PFSK-1 (cell line): ENCODE data around the gene TMEM238.

Source experiments
- FOXP2 ChIP-seq: optimal IDR thresholded peaks from 2 replicates; pipeline ENCODE3; 2011; ENCODE audit warnings: borderline replicate concordance, control low read depth, inconsistent platforms; ENCODE audit not compliant: insufficient read depth; ENCODE audit errors: extremely low read length, extremely low read depth
- POLR2AphosphoS5 ChIP-seq: IDR thresholded peaks from 2 replicates; pipeline ENCODE4 v1.6.1; 2012; ENCODE audit warnings: low read depth, mild to moderate bottlenecking, control low read depth, low read length, moderate library complexity
- REST ChIP-seq, 2 experiments: IDR thresholded peaks; 2 replicates each; pipeline versions ENCODE4 v1.6.1 to v1.8.0; 2011 to 2012; ENCODE audit warnings: low read depth in 2 of 2, low read length in 2 of 2, control low read depth in 1 of 2, inconsistent platforms in 1 of 2, mild to moderate bottlenecking in 1 of 2, moderate library complexity in 1 of 2; ENCODE audit not compliant: insufficient read depth in 1 of 2
- SIN3A ChIP-seq: IDR thresholded peaks from 2 replicates; pipeline ENCODE4 v1.6.1; 2012; ENCODE audit warnings: mild to moderate bottlenecking, low read length, moderate library complexity, borderline replicate concordance; ENCODE audit not compliant: insufficient read depth
- TAF1 ChIP-seq: IDR thresholded peaks from 2 replicates; pipeline ENCODE4 v1.6.1; 2012; ENCODE audit warnings: low read length, control low read depth, borderline replicate concordance; ENCODE audit not compliant: insufficient read depth

The TMEM238 gene

DNA sequence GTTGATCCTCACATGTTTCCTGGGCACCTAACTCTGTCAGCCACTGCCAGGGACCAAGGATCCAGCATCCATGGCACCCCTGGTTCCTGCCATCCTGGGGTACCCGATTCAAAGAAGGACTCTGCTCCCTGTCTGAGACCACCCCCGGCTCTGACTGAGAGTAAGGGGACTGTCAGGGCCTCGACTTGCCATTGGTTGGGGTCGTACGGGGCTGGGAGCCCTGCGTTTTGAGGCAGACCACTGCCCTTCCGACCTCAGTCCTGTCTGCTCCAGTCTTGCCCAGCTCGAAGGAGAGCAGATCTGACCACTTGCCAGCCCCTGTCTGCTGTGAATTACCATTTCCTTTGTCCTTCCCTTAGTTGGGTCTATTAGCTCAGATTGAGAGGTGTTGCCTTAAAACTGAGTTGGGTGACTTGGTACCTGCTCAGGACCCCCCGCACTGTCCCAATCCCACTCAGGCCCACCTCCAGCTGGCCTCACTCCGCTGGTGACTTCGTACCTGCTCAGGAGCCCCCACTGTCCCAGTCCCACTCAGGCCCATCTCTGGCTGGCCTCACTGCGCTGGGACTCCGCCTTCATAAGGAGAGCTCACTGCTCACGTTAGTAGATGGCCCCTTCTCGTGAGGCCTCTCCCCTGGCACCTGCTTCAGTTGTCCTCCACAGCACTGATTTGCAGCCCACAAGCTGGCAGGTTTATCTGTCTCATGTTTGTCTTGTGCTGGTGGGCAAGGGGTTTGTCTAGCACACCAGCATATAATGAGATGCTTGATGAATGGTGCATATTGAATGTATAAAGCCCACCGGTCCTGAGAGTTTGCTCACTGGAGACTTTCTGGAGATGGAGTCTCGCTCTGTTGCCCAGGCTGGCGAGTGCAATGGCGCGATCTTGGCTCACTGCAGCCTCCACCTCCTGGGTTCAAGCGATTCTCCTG, 5.6 kb upstream of the TMEM238 start:
- TF ChIP-seq POLR2AphosphoS5, result no peak; the same call in none of the 2 replicates
- no peak for TF ChIP-seq REST (IDR thresholded peaks at IDR 0.05; ENCODE audit: insufficient read depth in 1 of 2, low read depth in 2 of 2, low read length in 2 of 2)
- TF ChIP-seq FOXP2, result no peak
- TF ChIP-seq SIN3A, result no peak
- TF ChIP-seq TAF1, result no peak

- TF ChIP-seq TAF1, result no peak
- TF ChIP-seq SIN3A, result no peak
- no peak for TF ChIP-seq FOXP2
- no peak for TF ChIP-seq POLR2AphosphoS5
- no peak for TF ChIP-seq REST (IDR thresholded peaks at IDR 0.05; ENCODE audit: insufficient read depth in 1 of 2, low read depth in 2 of 2, low read length in 2 of 2)
These were observed 3.8 kb upstream of the TMEM238 start for GRCh38 chr19:55387736-55388497.

- TF ChIP-seq FOXP2 (no peak), TAF1 (no peak), POLR2AphosphoS5 (no peak), REST (IDR thresholded peaks at IDR 0.05; ENCODE audit: insufficient read depth in 1 of 2, low read depth in 2 of 2, low read length in 2 of 2) (no peak), SIN3A (no peak)
These were observed 2.4 kb upstream of the TMEM238 start for GRCh38 chr19:55386493-55386971.

- TF ChIP-seq POLR2AphosphoS5 (peak; percentile 99), FOXP2 (peak; percentile 94), SIN3A (peak; percentile 53; the same call in 1 of the 2 replicates), REST (IDR thresholded peaks at IDR 0.05; ENCODE audit: insufficient read depth in 1 of 2, low read depth in 2 of 2, low read length in 2 of 2) (peak; percentile 62 to 64; a peak in 2 of 4 replicates), TAF1 (peak; percentile 100)
These were observed 1.8 kb upstream of the TMEM238 start, which contains the start of gene RPL28 for GRCh38 chr19:55385724-55386492. RPL28 (plus strand) TSS chr19:55385932; CDS start chr19:55386358, 426 bp downstream.
